Prostate gland (tissue), 2 donors: ENCODE measurements around the gene BMI1.

Experiments
- POLR2A ChIP-seq: fragments of 450-650 bp; IDR thresholded peaks from one replicate; pipeline ENCODE4 v1.6.1; 2016; ENCODE audit warnings: antibody characterized with exemption, mild to moderate bottlenecking
- POLR2AphosphoS5 ChIP-seq: sonication (generic); formaldehyde crosslinking; IDR thresholded peaks from one replicate; pipeline ENCODE4 v1.6.1; 2017; ENCODE audit warnings: antibody characterized with exemption
- TF ChIP-seq, protein P1 (sequence below), 4 experiments: fragments of 200-600 bp in 2 of 4; fragments of 450-650 bp in 2 of 4; sonication (generic) in 2 of 4; IDR thresholded peaks; 1 replicate in 3 of 4; 2 replicates in 1 of 4; pipeline ENCODE4 v1.5.1; 2016 to 2019; ENCODE audit warnings: antibody characterized with exemption in 4 of 4, mild to moderate bottlenecking in 2 of 4, moderate library complexity in 2 of 4

DNA sequence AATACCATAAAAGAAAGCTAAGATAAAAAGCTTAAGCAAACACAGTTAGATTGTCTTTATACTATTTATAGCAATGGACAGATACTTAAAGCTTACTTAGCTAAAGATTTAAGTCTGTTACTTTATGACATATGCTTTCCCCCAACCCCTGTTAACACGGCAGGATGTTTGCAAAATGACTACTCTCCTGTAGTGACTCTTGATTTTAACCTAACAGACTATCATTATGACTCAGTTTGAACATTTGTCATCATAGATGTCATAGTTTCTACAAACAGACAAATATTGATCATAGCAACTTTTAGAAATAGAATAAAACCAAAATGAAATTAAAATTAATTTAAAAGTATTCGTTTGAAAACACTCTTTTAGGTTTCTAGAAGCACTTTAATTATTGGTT lies 12.5 kb upstream of the BMI1 start:
- no peak for TF ChIP-seq POLR2AphosphoS5
- TF ChIP-seq, protein P1, sequence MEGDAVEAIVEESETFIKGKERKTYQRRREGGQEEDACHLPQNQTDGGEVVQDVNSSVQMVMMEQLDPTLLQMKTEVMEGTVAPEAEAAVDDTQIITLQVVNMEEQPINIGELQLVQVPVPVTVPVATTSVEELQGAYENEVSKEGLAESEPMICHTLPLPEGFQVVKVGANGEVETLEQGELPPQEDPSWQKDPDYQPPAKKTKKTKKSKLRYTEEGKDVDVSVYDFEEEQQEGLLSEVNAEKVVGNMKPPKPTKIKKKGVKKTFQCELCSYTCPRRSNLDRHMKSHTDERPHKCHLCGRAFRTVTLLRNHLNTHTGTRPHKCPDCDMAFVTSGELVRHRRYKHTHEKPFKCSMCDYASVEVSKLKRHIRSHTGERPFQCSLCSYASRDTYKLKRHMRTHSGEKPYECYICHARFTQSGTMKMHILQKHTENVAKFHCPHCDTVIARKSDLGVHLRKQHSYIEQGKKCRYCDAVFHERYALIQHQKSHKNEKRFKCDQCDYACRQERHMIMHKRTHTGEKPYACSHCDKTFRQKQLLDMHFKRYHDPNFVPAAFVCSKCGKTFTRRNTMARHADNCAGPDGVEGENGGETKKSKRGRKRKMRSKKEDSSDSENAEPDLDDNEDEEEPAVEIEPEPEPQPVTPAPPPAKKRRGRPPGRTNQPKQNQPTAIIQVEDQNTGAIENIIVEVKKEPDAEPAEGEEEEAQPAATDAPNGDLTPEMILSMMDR (IDR thresholded peaks at IDR 0.05) = no peak
- no peak for TF ChIP-seq POLR2A
